Activated T-cell treated with anti-CD3 and anti-CD28 coated beads for 4 hours (primary cell): ENCODE results near the gene SHISA5.

ENCODE experiments used
- DNase-seq: peaks from one replicate; pipeline ENCODE4 v3.0.0-alpha.2; 2020

Gene SHISA5

GRCh38 chr3:48446425-48447193, 57.4 kb downstream of the SHISA5 start, which contains the start of gene ATRIP:
Gene ATRIP, plus strand, starts transcription at chr3:48446737. Its CDS starts 109 bp downstream, at chr3:48446846.
- peak; percentile 73 for DNase-seq

- no peak for DNase-seq
Observed at GRCh38 chr3:48446043-48446424, 57.9 kb downstream of the SHISA5 start.

GRCh38 chr3:48445277-48445882, 58.6 kb downstream of the SHISA5 start:
- DNase-seq, result no peak

GRCh38 chr3:48441940-48442339, 62.0 kb downstream of the SHISA5 start:
- DNase-seq, result no peak

GRCh38 chr3:48440590-48440958, 63.4 kb downstream of the SHISA5 start:
- no peak for DNase-seq

GRCh38 chr3:48439820-48440589, 64.0 kb downstream of the SHISA5 start, which contains the start of the genes CCDC51 and TMA7:
Gene CCDC51, minus strand, starts transcription at chr3:48440119. Its CDS starts 4,991 bp downstream, at chr3:48435128.
Gene TMA7, plus strand, starts transcription at chr3:48440257. Its CDS starts 40 bp downstream, at chr3:48440297.
- DNase-seq, result peak; percentile 97

- DNase-seq, result no peak
Observed at GRCh38 chr3:48437812-48438211, 66.2 kb downstream of the SHISA5 start.

GRCh38 chr3:48436855-48437254, 67.1 kb downstream of the SHISA5 start:
- no peak for DNase-seq

GRCh38 chr3:48436477-48436787, 67.5 kb downstream of the SHISA5 start:
- DNase-seq, result no peak

- DNase-seq, result peak; percentile 84
Observed at GRCh38 chr3:48435774-48436476, 68.0 kb downstream of the SHISA5 start.

- DNase-seq, result no peak
Observed at GRCh38 chr3:48435223-48435595, 68.8 kb downstream of the SHISA5 start.

- DNase-seq, result no peak
Observed at GRCh38 chr3:48434591-48435222, 69.3 kb downstream of the SHISA5 start.

- no peak for DNase-seq
Observed at GRCh38 chr3:48433472-48434118, 70.4 kb downstream of the SHISA5 start.

- DNase-seq, result no peak
Observed at GRCh38 chr3:48432411-48433371, 71.3 kb downstream of the SHISA5 start.

GRCh38 chr3:48431224-48432029, 72.5 kb downstream of the SHISA5 start:
- DNase-seq, result no peak

GRCh38 chr3:48430708-48431101, 73.3 kb downstream of the SHISA5 start:
- no peak for DNase-seq

GRCh38 chr3:48429960-48430707, 73.8 kb downstream of the SHISA5 start, which contains the start of gene PLXNB1:
Gene PLXNB1, minus strand, starts transcription at chr3:48430086. Its CDS starts 5,475 bp downstream, at chr3:48424611.
- no peak for DNase-seq

- DNase-seq, result peak; percentile 55
Observed at GRCh38 chr3:48429317-48429959, 74.5 kb downstream of the SHISA5 start.
